Activated CD8-positive, alpha-beta memory T cell treated with anti-CD3 and anti-CD28 coated beads for 36 hours (primary cell): ENCODE measurements around the gene C1orf174. TPM values are rescaled to one million over a fixed set of nuclear protein-coding genes. Genes with fewer than 3 reads are reported as not detected.

Experiments
- CTCF ChIA-PET: fragments of 350-600 bp; sonication (Branson Sonifier 250); formaldehyde crosslinking; loops from one replicate; lab custom pipeline; 2021; ENCODE audit warnings: antibody characterized with exemption; lab: Charles Lee
- POLR2A ChIA-PET: fragments of 350-600 bp; sonication (Branson Sonifier 250); formaldehyde crosslinking; loops from one replicate; lab custom pipeline; 2021; ENCODE audit warnings: antibody characterized with exemption; lab: Charles Lee
- total RNA-seq, 2 experiments: library from RNA; stranded (reverse); gene quantifications; one replicate each; pipeline ENCODE4 v1.2.3, GENCODE V29; 2021

Gene C1orf174
- total RNA-seq, 2 experiments from 2014 or later: 51.8 to 52.2 TPM

GRCh38 chr1:3900969-3901529 lies 977 bp upstream of the C1orf174 start:
- CTCF ChIA-PET: interaction anchor here (1.1 to 1.4 kb wide), 2 partner anchors 10 to 44 kb away, joined by 3 read pairs; partner anchors contain the start of genes CEP104 and DFFB

GRCh38 chr1:3899754-3900149 lies 320 bp downstream of the C1orf174 start:
- POLR2A ChIA-PET: interaction anchor here (1.1 to 2.1 kb wide), 2 partner anchors 10 to 42 kb away, joined by 3 to 10 read pairs; partner anchors contain the start of genes CEP104 and DFFB
- CTCF ChIA-PET: interaction anchor here (0.7 to 1.9 kb wide), 6 partner anchors 10 to 42 kb away, joined by 3 to 6 read pairs (median 4); partner anchors contain the start of genes CEP104 and DFFB

More at GRCh38 chr1:3900969-3901529, 977 bp upstream of the C1orf174 start:
- POLR2A ChIA-PET: interaction anchor here (2.1 kb wide), 1 partner anchor 43 kb away, joined by 10 read pairs; the partner anchor contains the start of genes CEP104 and DFFB

- POLR2A ChIA-PET: interaction anchor here (1.1 to 2.1 kb wide), 2 partner anchors 9 to 42 kb away, joined by 3 to 10 read pairs; partner anchors contain the start of genes CEP104 and DFFB
- CTCF ChIA-PET: interaction anchor here (0.7 to 1.9 kb wide), 6 partner anchors 9 to 42 kb away, joined by 3 to 6 read pairs (median 4); partner anchors contain the start of genes CEP104 and DFFB
These were observed 898 bp downstream of the C1orf174 start for GRCh38 chr1:3898994-3899753.

- ChIA-PET POLR2A (no interaction called here), CTCF (no interaction called here)
These were observed 1.7 kb downstream of the C1orf174 start for GRCh38 chr1:3898475-3898735.

- CTCF ChIA-PET: no interaction called here
- POLR2A ChIA-PET: no interaction called here
These were observed 3.6 kb downstream of the C1orf174 start for GRCh38 chr1:3896396-3897000.

GRCh38 chr1:3895951-3896325 lies 4.1 kb downstream of the C1orf174 start:
- ChIA-PET CTCF (no interaction called here), POLR2A (no interaction called here)

DNA sequence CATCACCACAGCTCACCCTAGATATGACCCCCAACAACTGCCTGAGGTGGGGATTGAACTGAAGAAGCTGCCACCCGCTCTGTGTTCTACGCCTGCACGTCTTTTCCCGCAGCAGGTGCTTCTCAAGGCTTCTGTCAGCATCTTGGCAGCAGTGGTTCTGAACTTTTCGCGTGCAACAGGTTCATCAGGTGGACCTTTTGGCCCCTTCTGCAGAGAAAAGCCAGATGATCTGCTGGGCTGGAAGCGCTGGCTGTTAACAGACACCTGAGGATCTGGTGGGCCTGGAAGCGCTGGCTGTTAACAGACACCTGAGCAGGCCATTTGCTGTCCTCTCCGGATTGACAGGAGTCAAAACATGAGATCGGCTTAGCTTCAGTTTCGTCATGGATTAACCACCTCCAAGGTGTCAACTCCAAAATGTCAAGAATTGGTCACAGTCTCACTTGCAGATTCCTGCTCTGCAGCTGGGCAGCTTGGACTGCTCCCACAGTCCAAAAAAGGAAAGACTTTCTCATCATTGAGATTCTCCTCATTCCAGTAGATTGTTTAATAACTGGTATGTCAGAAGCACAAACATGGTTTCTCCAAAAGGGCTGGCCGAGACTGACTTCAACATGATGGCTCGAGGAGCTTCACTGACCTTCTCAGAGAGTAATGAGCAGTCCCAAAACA lies 4.7 kb downstream of the C1orf174 start:
- CTCF ChIA-PET: no interaction called here
- POLR2A ChIA-PET: no interaction called here

DNA sequence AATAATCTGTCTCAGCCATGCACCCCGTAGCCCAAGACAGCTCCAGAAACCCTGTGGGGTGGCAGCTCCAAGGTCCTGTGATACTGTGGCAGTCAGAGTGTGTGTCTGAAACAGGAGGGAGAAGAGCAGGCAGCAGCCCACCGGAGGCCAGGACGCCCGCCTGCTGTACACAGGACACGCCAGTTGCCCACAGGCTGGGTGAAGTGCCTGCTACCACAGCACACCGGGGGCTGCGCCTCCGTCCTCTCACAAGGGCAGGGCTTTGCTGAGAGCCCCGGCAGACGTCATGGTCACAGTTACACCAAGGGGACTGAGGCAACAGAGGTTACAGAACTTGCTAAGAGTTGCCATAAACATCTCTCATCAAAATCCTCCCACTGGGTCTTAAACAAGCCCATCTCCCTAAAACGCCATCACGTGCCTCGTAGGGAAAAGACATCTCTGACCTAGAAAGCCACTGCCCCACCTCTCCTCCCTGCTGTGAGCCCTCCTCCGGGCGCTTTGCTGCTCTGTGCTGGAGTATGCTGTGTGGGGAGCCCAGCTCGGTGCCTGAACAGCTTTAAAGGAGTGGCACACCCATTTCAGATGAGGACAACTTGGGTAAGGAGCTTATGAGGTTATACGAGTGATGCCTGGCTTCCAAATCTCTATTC lies 5.3 kb downstream of the C1orf174 start:
- ChIA-PET POLR2A (no interaction called here), CTCF (no interaction called here)

DNA sequence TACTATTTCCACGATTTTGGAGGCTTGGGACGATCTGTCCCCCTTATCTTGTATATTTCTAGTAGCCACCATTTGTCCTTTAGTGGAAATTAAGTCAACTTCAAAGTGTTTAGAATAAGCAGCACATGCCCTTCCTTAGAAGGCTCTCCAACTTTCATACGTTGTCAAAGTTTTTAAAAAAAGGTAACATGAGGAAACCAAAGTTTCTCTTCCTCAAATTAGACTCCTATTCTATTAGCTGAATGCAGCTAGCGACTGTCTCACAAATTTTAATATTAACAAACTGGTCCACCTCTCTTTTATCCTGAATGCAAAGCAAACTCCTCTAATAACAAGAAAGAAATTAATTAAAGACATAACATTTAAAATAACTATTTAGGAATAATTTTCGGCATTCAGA lies 6.9 kb downstream of the C1orf174 start:
- POLR2A ChIA-PET: no interaction called here
- CTCF ChIA-PET: no interaction called here

- CTCF ChIA-PET: no interaction called here
- POLR2A ChIA-PET: no interaction called here
These were observed 7.3 kb downstream of the C1orf174 start for GRCh38 chr1:3892748-3893147.

DNA sequence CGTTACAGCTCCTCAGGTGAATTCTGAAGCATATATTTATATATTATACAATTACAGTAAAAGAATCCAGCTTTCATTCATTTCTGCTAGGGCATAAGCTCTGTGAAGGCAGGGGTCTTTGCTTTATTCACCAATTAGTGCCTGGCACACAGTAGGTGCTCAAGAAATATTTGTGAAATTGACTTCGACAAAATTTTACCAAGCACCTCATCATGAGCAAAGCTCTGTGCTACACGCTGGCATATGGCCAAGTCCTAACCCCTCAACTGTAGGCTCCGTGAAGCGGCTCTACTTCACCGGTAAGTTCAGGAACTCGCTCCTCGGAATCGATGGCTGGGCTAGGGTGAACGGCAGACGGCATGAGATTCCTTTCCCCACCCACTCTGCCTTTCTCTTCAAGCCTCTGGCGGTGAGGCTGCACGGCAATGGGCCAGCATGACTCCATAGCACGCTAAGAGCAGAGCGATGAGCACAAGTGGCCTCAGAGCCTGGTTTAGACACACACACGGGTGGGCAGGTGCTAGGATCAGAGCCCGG lies 8.7 kb downstream of the C1orf174 start:
- POLR2A ChIA-PET: no interaction called here
- CTCF ChIA-PET: interaction anchor here (1.4 kb wide), 2 partner anchors 12 to 33 kb away, joined by 4 read pairs; no protein-coding TSS in a partner anchor

- ChIA-PET POLR2A (interaction anchor here (0.7 kb wide), 1 partner anchor 9 kb away, joined by 3 read pairs; no protein-coding TSS in a partner anchor), CTCF (interaction anchor here (1.4 to 1.6 kb wide), 3 partner anchors 9 to 32 kb away, joined by 4 to 6 read pairs (median 4); partner anchors contain the start of gene C1orf174)
These were observed 9.4 kb downstream of the C1orf174 start for GRCh38 chr1:3890389-3891328.

DNA sequence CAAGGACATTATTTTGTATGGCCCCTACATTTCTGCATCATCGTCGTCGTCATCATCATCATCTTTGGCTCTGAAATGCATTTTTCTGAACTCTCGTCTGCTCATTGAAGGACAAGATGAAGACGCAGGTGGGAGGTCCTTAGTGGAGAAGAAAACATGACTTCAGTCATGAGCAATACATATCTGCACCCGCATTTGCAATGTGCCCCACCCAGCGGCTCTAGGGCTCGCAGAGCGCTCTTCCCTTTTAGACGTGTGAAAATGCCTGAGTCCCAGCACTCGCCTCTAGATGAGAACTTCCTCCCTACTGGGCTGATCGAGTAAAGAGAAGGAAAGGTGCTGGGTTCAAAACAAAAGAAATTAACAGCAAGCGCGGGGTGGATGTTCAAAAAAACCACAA lies 10.1 kb downstream of the C1orf174 start:
- POLR2A ChIA-PET: interaction anchor here (0.7 kb wide), 1 partner anchor 9 kb away, joined by 3 read pairs; no protein-coding TSS in a partner anchor
- CTCF ChIA-PET: interaction anchor here (1.4 to 1.6 kb wide), 3 partner anchors 10 to 31 kb away, joined by 4 to 6 read pairs (median 4); partner anchors contain the start of gene C1orf174

DNA sequence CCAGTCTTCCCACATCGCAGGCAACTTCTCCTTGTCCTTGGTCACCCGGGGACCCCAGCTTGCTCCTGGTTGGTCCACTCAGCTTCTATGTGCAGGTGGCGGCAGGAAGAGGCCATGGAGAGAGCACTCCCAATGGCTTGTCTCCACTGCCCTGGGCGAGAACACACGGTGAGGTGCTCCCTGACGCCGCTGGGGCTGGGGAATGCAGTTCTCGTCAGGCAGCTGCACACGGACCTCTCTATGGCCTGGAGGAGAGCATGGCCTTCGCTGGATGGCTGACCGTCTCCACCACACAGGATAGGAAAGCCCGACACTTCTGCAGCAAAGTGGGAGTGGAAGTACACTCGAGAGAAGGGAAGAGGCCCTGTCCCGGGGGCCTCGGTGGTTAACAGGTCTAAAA lies 11.8 kb downstream of the C1orf174 start:
- ChIA-PET POLR2A (no interaction called here), CTCF (no interaction called here)

GRCh38 chr1:3886691-3887090 lies 13.4 kb downstream of the C1orf174 start:
- ChIA-PET CTCF (interaction anchor here (1.5 kb wide), 1 partner anchor 13 kb away, joined by 3 read pairs; no protein-coding TSS in a partner anchor), POLR2A (no interaction called here)

DNA sequence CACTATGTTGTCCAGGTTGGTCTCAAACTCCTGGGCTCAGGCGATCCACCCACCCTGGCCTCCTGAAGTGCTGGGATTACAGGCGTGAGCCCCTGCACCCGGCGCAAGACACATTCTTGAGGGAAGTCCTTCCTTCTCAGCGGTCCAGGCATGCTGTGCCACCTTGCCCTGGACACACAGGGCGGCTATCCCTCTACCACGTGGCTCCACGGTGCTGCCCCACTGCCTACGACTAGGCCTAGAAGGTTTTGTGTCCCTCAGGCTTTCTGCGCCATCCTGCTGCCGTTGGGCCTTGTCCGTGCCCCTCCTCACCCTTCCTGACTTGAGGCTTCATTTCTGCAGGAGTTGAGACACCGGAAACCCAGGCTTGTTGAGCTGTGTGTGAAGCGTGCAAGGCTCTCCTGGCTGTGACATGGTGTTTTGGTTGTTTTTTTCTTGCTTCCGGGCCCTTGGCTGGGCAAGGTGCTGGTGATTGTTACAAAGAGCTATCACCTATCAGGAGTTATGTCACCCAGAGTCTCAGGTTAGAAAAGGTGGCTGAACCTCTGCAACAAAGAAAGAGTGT lies 13.9 kb downstream of the C1orf174 start:
- ChIA-PET CTCF (no interaction called here), POLR2A (no interaction called here)

GRCh38 chr1:3885611-3886010 lies 14.5 kb downstream of the C1orf174 start:
- ChIA-PET POLR2A (no interaction called here), CTCF (no interaction called here)
